GM12865 (cell line): ENCODE measurements around the gene IFI6.
"Not testable (repeated sequence)": the region's sequence is repeated elsewhere in the genome, so short reads cannot be mapped to it uniquely, and the experiment has no call there.

ENCODE experiments used
- DNase-seq: peaks from one replicate; pipeline ENCODE4 v3.0.0; 2010; ENCODE audit warnings: low read depth
- H3K4me3 ChIP-seq: 2 replicates; pipeline ENCODE4 v1.5.1; 2011; ENCODE audit warnings: mild to moderate bottlenecking, low read depth, low read length, control low read depth
- TF ChIP-seq, protein P1 (sequence below): IDR thresholded peaks from 2 replicates; pipeline ENCODE4 v1.5.1; 2011; ENCODE audit warnings: low read length, control low read depth, low read depth, inconsistent platforms; ENCODE audit not compliant: insufficient read depth; ENCODE audit errors: missing control alignments

IFI6 gene

DNA sequence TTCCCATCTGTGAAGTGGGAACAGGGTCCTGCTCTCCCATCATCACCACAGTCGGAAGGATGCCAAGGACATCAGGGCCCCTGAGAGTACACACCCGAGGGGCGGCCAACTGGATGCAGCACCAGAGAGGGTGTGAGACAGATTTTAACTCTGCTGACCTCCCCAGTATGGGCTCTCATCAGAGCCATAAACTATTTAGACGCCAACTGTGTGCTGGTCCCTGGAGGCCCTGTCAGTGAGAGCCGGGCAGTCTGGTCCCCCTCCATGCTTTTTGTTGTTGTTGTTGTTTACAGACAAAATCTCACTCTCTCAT lies 38.7 kb downstream of the IFI6 start:
- no peak for DNase-seq
- TF ChIP-seq, protein P1, sequence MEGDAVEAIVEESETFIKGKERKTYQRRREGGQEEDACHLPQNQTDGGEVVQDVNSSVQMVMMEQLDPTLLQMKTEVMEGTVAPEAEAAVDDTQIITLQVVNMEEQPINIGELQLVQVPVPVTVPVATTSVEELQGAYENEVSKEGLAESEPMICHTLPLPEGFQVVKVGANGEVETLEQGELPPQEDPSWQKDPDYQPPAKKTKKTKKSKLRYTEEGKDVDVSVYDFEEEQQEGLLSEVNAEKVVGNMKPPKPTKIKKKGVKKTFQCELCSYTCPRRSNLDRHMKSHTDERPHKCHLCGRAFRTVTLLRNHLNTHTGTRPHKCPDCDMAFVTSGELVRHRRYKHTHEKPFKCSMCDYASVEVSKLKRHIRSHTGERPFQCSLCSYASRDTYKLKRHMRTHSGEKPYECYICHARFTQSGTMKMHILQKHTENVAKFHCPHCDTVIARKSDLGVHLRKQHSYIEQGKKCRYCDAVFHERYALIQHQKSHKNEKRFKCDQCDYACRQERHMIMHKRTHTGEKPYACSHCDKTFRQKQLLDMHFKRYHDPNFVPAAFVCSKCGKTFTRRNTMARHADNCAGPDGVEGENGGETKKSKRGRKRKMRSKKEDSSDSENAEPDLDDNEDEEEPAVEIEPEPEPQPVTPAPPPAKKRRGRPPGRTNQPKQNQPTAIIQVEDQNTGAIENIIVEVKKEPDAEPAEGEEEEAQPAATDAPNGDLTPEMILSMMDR: no peak
- H3K4me3 ChIP-seq: peak overlapping the region; percentile 49

DNA sequence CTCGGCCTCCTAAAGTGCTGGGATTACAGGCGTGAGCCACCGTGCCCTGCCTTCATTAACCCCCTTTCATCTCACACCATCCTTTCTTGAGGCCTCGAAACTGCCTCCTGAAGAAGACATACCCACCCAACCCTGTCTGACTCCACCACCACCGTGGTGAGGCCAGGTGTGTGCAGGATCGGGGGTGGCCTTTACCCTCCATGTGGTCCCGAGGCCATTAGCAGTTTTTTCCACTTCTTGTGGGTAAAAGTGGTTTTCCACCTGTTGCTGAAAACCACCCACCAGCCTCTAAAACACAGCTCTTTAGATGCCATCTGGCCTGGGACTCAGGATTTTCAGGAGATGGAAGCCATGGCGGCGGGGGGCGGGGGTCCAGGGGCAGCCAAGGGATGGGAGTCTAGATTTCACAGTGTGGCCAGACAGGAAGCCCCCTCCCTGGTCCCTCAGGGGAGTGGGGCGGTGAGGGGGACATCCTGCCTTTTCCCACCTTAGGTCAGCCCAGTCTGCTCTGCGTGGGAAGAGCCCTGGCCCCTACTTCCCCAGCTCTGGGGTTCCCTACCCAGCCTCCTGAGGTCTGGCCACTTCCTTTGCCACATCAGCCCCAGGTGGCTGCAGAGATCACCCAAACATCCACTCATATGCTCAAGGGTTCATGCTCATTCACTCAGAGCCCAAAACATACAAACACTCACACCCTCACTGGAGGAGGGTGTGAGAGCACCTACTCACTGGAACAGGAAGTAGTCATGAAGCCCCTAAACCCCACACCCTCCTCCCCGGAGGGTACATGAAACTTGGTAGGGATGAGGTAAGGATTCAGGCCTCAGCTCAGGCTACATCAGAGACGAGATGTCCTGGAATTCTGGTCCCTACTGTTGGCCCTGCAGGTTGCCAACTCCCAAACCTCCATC lies 39.4 kb downstream of the IFI6 start:
- TF ChIP-seq, protein P1: no peak
- peak overlapping the region; percentile 49 for H3K4me3 ChIP-seq
- peak; percentile 90 for DNase-seq

DNA sequence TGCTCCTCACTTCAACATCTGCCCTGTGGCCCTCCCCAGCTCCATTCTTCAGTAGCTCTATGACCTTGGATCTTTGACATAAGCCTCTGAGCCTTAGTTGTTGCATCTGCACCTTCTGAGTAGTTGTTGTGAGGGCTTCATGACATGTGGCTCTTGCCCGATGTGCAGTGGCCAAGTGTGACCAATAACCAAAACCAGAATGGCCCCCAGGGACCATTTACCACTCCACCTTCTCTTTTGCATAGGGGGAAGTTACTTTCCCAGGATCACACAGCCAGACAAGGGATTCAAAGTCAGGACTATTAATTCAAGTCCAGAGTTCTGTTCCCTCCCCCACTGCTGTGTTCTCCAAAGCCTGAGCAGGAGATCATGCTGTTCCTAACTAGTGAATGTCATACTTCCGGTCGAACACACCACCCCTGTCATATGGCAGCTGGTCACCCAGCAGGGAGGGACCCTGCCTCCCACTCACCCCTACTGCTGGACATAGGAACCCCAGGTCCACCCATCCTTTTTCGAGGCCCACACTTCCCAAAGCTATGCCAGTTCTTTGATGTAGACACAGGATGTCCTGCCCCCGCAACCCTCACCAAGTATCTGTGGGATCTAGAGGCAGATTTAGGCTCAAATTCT lies 41.0 kb downstream of the IFI6 start:
- TF ChIP-seq, protein P1: no peak
- peak overlapping the region; percentile 26 for H3K4me3 ChIP-seq
- peak; percentile 90 for DNase-seq

DNA sequence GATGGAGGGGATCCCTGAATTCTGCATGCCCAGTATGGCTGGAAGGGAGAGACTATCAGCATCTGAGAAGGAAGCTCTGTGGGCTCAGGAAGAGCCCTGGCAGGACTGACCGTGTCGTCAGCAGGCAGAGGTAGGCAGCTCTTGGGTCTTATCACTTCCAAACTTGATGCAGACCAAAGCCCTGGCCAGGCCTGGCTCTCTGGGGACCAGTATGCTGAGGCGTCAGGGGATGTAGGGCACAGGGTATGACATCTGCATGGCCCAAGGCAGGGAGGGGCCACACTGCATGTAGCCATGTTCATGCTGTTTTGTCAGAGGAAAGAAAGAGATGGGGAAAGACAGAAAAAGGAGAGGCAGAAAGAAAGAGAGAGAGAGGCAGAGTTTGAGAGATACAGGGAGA lies 43.3 kb downstream of the IFI6 start:
- TF ChIP-seq, protein P1: no peak
- H3K4me3 ChIP-seq: no peak overlapping the region
- DNase-seq: no peak

DNA sequence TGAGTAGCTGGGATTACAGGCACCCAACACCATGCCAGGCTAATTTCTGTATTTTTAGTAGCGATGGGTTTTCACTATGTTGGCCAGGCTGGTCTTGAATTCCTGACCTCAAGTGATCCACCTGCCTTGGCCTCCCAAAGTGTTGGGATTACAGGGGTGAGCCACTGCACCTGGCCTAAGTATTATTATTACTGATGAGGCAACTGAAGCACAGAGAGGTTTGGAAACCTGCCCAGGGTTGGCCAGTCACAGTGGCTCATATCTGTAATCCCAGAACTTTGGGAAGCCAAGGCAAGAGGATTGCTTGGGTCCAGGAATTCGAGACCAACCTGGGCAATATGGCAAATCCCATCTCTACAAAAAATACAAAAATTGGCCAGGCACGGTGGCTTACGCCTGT lies 44.3 kb downstream of the IFI6 start:
- not testable (repeated sequence) for H3K4me3 ChIP-seq, DNase-seq

DNA sequence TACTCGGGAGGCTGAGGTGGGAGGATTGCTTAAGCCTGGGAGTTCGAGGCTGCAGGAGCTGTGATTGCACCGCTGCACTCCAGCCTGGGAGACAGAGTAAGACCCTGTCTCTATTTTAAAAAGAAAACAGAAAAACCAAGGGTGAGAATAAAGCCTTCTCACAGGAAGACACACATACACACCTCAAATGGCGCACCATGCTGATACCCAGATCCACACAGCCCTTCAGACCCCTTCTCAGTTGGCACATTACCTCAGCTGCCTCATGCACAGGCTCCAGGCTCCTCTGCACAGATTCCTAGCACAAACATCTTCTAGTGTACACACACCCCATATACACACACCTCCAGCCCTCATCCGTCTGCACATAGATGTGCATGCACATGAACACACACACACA lies 44.9 kb downstream of the IFI6 start:
- peak overlapping the region; percentile 57 for H3K4me3 ChIP-seq
- TF ChIP-seq, protein P1: no peak
- no peak for DNase-seq

DNA sequence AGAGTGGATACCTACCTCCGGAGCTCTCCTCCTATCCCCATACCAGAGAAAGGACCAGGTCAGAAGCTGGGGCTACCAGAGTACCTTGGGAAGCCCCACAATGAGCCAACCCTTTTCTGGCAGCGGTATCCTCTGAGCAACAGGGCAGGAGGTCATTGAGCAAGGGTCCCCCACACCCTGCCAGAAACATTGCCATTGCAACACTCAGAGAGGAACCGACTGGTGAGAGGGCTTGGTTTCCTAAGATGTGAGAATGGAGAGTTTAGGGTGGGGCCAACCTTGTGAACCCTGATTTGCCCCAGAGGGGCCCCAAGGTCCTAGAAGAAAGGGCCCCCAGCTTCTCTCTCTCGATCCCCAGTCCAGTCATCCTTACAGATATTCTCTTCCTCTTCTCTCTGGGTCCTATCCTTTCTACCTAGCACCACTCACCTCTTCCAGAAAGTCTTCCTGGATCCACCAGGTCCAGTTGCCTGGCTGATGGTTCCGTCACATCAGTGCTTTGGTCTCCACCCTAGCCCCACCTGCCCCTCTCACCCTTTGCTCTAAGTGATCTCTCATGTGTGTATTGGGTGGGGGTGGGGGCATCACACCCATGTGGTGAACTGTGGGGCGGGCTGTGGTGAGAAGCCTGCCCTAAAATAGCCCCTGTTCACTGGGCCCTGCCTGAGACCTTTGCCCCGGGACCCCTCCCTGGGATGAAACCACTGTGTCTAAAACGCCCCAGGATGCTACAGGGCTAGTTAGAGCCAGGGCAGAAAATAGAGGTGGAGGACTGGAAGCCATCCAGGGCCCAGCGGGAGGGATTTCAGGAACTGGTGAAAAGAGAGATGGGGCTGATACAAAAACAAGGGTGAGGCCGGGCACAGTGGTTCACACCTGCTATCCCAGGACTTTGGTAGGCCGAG lies 45.7 kb downstream of the IFI6 start:
- TF ChIP-seq, protein P1: no peak
- peak; percentile 83 for DNase-seq
- H3K4me3 ChIP-seq: peak overlapping the region; percentile 57
